Measurements from ENCODE around the gene LITAF. TPM values are rescaled to one million over a fixed set of nuclear protein-coding genes. Genes with fewer than 3 reads are reported as not detected.
A peak's percentile ranks its signal among the peaks of the same experiment; 100 is the strongest.

LITAF gene
- total RNA-seq, 1 donor from 2014 or later = 47.6 TPM

DNA sequence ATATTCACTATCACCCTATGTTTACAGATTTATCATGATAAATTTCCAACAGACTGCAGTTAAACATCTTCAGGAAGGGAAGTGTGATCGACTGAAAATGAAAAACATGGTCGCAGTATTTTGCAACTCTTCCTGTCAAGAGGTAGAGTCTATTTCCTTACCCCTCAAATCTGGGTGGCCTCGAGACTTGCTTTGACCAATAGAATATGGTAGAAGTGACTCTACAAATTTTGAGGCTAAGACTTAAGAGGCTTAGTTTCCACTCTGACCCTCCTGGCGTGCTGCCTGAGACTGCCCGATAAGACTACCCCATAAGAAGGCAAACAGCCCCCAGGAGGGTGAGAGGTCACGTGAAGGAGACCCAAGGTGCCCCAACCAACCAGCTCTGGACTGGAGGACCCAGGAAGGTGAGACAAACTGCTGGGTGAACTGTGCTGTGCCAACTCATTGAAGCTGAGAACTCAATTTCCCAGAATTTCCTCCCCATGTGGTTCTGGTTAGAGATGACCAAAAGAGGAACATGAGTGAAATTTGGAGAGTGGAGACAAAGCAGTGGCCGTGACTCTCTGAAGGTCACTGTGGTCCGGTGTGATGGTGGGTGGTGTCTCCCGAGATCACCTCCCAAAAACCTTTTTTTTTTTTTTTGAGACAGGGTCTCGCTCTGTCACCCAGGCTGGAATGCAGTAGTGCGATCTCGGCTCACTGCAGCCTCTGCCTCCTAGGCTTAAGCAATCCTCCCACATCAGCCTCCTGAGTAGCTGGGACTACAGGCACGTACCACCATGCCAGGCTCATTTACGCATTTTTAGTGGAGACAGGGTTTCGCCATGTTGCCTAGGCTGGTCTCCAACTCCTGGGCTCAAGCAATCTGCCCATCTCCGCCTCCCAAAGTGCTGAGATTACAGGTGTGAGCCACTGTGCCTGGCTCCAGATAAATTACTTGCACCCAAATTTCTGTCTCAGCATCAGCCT is 38.2 kb upstream of the LITAF start:
- Mint-ChIP-seq H3K4me3 (ENCODE audit: low read depth) (no peak overlapping the region), H3K27ac (no peak overlapping the region), H3K27me3 (peaks cover 3% of the 10 kb centered on the region), H3K36me3 (ENCODE audit: insufficient read depth) (no peaks in the 10 kb centered on the region), H3K9me3 (ENCODE audit: low read depth) (peaks cover 3% of the 10 kb centered on the region), H3K4me1 (ENCODE audit: low read depth) (peaks cover 2% of the 10 kb centered on the region)
- no peak for TF ChIP-seq CTCF (IDR thresholded peaks at IDR 0.05; ENCODE audit: unreplicated experiment)
- no peak for DNase-seq (ENCODE audit: low spot score, unreplicated experiment)

DNA sequence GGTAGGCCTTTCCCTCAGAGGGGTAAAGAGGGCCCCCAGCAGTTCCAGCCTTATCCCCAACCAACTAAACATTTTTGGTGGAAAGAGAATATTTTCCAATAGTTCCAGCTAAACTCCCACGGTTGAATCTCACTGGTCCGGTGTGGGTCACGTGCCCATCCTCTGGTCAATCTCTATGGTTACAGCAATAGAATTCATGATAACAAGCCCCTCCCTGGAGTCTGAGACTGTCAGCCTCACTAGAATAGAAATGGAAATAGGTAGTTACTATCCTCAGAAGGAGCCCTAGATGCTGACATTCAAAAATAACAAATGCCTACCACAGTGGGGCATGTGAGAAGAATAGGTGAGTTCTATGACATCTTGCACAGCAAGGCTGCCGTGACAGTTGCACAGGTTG is 37.5 kb upstream of the LITAF start:
- peaks cover 3% of the 10 kb centered on the region for H3K27me3 Mint-ChIP-seq

DNA sequence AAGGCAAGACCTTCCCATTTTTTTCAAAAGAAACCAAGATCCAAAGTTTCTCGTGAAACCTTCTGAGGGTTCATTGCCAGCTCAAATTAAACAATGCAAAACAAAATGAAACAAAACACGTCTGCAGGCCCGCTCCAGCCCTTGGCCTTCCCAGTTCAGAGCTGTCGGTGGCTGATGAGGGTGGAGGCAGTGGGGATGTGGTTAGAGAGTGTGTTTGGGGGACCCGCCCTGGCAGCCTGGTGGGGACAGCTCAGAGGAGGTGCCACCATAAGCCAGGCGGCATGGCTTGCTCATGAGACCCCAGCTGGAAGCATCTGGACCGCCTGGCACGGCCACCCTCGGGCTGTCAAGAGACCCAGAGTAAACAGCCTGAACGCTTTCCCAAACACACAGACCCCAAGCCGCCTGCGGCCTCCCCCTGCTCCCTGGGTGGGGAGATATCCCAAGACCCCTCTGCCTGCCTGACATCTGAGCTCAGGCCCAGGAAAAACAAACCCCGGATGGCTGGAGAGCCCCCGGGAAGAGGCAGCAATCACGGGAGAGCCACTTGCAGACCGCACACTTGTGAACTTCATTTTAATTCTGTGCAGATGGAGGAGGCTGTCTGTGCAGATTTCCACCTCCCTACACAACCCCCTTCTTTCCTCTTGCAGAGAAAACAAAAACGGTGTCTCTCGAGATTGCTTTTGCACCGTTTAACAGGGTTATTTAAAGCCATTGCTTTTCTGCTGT is 35.4 kb upstream of the LITAF start:
- Mint-ChIP-seq H3K27ac (no peak overlapping the region), H3K27me3 (peaks cover 3% of the 10 kb centered on the region), H3K36me3 (ENCODE audit: insufficient read depth) (no peaks in the 10 kb centered on the region), H3K4me1 (ENCODE audit: low read depth) (peaks cover 2% of the 10 kb centered on the region), H3K4me3 (ENCODE audit: low read depth) (no peak overlapping the region), H3K9me3 (ENCODE audit: low read depth) (peaks cover 3% of the 10 kb centered on the region)
- no peak for DNase-seq (ENCODE audit: low spot score, unreplicated experiment)
- no peak for TF ChIP-seq CTCF (IDR thresholded peaks at IDR 0.05; ENCODE audit: unreplicated experiment)

More for the DNA sequence above, 37.5 kb upstream of the LITAF start:
- peaks cover 3% of the 10 kb centered on the region for H3K9me3 Mint-ChIP-seq (ENCODE audit: low read depth)
- H3K4me3 Mint-ChIP-seq (ENCODE audit: low read depth) = no peak overlapping the region
- TF ChIP-seq CTCF (IDR thresholded peaks at IDR 0.05; ENCODE audit: unreplicated experiment) = no peak
- H3K4me1 Mint-ChIP-seq (ENCODE audit: low read depth) = peaks cover 2% of the 10 kb centered on the region
- no peak overlapping the region for H3K27ac Mint-ChIP-seq
- H3K36me3 Mint-ChIP-seq (ENCODE audit: insufficient read depth) = no peaks in the 10 kb centered on the region
- DNase-seq (ENCODE audit: low spot score, unreplicated experiment) = no peak

DNA sequence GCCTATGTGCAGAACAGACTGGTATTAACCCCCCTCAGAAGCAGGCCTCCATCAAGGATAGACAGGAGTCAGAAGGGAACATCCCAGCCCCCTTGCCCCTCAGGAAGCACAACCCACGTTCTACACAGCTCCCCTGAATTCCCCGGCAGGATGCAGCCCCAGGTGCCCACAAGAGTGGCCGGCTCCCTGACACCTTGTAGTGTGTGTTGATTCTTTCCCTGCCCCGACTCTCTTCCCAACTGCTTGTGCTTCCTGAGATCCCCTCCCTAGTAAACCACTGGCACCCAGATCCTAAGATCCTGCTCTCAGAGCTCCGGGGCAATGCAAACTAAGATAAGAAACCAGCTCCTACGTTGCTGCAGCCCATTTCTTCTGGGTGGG is 34.8 kb upstream of the LITAF start:
- no peak for TF ChIP-seq CTCF (IDR thresholded peaks at IDR 0.05; ENCODE audit: unreplicated experiment)
- Mint-ChIP-seq H3K4me3 (ENCODE audit: low read depth) (no peak overlapping the region), H3K27me3 (peaks cover 3% of the 10 kb centered on the region), H3K27ac (peak overlapping the region; percentile 53), H3K4me1 (ENCODE audit: low read depth) (peaks cover 2% of the 10 kb centered on the region), H3K36me3 (ENCODE audit: insufficient read depth) (no peaks in the 10 kb centered on the region), H3K9me3 (ENCODE audit: low read depth) (peaks cover 3% of the 10 kb centered on the region)
- no peak for DNase-seq (ENCODE audit: low spot score, unreplicated experiment)

DNA sequence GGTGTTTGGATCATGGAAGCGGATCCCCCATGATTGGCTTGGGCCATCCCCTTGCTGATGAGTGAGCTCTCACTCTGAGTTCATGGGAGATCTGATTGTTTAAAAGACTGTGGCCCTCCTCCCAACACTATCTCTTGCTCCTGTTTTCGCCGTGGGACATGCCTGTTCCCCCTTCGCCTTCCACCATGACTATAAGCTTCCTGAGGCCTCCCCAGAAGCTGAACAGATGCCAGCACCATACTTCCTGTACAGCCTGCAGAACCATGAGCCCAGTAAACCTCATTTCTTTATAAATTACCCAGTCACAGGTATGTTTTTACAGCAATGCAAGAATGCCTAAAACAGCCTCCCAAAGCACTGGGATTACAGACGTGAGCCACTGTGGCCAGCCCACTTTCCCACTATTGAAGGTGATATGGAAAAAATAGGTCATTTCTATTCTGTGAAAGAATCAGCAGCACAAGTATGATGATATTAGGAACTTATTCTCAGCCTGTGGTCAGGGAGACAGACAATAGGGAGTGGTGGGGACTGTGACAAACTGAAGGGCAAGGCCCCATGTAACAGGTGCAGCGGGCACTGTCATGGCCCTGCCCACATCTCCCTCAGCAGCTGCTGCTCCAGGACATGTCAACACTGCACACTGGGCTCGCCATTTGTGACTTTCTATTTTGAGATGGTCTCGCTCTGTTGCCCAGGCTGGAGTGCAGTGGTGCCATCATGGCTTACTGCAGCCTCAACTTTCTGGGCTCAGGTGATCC is 33.7 kb upstream of the LITAF start:
- Mint-ChIP-seq H3K4me1 (ENCODE audit: low read depth) (peaks cover 5% of the 10 kb centered on the region), H3K4me3 (ENCODE audit: low read depth) (no peak overlapping the region), H3K36me3 (ENCODE audit: insufficient read depth) (no peaks in the 10 kb centered on the region), H3K9me3 (ENCODE audit: low read depth) (peaks cover 3% of the 10 kb centered on the region), H3K27me3 (peaks cover 3% of the 10 kb centered on the region), H3K27ac (no peak overlapping the region)
- no peak for TF ChIP-seq CTCF (IDR thresholded peaks at IDR 0.05; ENCODE audit: unreplicated experiment)
- DNase-seq (ENCODE audit: low spot score, unreplicated experiment) = no peak

All from progenitor cell of endocrine pancreas (in vitro differentiated cells).